NOMO-1 treated with DMSO at 0.1 percent for 48 hours (cell line): Measurements from ENCODE around the gene MOB3B.

Experiments used
- DNase-seq: peaks from one replicate; lab custom pipeline; 2025; ENCODE audit not compliant: unreplicated experiment; lab: John Stamatoyannopoulos, UW

The MOB3B gene

DNA sequence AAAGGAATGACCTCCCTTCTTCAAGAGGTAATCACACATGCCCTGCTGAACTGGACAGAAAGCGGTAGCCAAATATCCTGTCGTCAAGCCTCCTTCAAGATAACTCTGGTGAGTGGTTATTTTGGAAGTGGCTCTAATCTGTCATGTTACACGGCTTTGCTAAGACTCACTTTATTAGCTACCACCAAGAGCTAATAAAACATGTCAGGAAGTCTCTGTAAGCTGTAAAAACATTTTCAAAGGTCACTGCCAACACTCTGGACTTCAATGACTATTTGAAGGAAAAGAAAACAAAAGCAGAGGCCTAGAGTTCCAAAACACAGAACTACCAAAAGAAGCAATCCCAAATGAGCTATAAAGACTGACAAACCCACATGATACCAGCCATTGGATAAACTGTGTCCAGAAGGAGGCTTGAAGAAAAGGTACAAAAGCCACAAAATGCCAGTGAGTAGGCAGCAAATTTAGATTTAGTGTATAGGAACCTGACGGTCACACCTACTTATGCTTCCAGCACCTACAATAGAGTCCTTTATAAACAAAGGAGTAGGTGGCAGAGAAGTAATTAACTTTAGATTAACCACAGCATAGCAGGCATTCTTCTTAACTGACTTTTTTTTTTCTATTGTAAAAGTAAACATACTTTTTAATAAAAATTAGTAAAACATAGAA lies 135.3 kb downstream of the MOB3B start:
- no peak for DNase-seq

DNA sequence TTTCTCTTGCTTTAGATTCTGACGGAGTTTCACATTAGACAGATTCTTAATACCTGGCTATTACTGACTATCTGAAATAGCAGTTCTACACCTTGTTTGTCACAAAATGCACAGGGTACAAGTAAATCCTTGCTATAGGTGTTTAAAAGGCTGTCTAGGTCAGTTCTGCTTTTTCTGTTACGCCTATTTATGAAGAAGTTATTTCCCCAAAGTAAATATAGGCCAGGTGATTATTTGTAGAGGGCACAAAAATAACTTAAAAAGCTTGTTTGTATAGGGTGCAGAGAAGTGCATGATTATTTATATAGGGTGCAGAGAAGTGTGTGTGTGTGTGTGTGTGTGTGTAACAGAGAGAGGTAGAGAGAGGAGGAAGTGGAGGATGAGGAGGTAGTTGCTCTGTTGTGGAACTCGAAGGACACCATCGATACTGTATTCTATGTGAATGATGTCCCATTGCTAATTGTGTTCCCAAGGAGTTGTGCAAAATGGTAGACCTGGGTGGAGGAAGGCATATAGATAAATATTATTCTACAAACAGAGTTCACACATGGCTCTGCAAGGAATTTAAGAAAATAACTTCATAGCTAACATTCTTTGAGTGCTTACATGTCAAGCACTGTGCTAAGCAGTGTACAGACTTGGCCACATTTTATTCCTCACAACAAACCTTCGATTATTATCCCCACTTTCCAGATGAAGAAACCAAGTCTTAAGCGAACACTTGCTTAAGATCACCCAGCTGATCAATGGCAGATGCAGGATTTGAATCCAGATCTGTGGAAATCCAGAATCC lies 136.4 kb downstream of the MOB3B start:
- DNase-seq = no peak

- no peak for DNase-seq
These were observed 137.2 kb downstream of the MOB3B start for GRCh38 chr9:27392451-27392850.

GRCh38 chr9:27391040-27391895 lies 138.3 kb downstream of the MOB3B start:
- DNase-seq = no peak

DNA sequence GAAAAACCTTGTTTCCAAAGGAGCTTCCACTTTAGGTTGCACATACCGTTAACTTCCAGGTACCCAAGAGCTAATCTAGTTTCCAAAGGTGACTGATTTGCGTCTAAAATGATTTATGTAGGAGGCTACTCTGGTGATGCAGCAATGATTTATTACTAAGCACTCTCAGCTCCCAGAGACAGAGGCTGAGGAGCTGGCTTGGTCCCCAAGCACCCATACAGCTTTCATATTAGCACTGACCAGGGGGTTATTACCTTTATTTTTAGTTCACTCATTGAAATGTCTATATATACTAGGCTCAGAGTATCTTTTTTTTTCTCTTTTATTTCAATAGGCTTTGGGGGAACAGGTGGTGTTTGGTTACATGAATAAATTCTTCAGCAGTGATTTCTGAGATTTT lies 141.5 kb downstream of the MOB3B start:
- DNase-seq = no peak

DNA sequence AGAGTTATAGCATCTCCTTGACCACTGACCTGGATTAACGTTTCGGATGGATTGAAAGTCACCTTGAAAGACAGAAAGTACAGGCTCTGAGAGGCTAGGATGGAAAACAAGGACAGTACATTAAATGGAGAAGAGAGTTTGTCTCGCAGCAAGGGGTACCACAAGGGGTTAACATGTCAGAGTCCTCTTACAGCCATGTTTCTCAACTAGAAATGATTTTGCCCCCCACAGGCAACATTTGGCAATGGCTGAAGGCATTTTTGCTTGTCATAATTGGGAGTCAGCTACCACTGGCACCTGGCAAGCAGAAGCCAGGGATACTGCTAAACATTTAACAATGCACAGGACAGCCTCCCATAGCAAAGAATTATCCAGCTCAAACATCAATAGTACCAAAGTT lies 141.9 kb downstream of the MOB3B start:
- no peak for DNase-seq

DNA sequence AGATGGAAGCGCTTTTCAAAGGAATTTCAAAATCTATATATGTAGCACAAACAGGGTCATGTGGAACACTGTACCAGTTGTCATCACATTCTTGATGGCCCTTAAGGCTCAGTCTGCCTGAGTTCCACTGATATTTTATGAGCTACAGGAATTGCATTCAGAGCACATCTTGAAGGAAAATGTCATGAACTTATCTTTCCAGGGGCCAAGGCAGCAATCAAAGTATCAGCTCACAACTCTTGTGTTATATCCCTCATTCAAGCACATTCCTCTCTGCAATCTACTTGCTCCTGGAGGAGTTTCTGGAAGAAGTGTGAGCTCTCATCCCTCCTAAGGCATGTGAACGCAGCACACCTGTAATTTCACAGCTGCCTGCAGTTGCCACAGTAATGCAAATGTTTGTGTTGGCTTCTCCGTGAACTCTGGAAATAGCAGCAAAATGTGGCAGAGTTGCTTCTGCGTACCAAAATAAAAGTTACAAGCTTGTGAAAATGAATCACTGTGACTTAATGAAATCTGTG lies 143.0 kb downstream of the MOB3B start:
- DNase-seq = no peak

DNA sequence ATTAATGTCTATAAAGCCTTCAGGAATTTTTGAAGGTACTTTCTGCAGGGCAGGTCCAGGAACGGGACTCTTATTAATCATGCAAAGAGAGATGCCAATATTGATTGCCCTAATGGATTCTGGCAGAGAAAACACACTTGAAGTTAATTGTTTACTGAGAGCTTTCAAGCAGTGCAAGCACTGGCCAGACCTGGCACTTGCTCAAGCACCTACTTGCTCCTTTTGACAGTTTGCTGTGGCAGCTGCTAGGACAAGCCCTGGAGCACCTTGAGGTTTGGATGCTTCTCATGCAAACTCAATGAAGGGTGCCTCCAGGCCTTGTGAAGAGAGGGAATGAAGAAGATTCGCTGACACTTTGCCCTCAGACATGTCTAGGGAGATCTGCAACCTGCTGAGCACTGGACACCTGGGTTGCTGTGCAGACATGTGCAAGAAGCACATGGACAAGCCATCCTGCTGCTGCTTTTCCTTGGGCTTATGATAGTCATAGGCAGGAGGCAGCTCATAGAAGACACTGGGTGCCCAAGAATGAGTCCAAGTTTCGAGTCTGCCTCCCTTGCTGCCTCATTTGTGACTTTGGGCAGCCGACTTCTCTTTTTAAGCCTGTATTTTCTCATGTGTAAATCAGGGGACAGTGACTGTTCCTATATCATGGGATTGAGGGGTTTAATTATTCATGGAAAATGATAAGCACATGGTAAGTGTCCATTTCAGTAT lies 143.8 kb downstream of the MOB3B start:
- DNase-seq = no peak

DNA sequence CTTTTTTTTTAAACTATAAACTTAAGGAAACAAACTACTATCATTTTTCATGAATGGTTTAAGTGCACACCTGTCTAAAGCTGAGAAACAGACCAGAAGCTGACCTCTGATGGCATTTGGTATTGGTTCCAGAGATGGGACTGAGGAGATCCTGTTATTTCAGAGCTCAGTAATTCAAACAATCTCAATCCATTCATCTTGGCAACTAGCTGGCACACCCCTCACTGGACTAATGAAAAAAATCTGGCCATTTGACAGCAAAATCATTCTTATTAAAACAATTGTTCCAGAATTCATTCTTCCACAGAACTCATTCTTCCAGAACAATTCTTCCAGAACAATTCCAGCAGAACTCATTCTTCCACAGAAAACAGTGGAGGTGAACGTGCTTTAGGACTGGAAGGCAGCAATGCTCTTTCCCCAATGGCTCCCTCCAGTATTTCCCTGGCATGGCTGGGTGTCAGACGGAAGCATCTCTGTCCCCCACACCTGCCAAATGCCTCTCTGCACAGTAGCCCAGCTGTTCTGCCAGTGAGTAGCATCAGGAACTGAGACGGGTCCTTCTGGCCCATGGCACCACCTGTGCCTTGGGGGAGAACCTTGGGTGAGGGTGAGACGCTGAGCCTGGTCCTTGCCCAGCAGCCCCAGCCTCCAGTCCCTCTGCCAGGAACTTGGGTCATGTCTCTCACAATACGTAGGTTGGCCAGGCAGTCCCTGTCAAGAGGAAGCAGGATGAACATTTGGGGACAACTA lies 145.2 kb downstream of the MOB3B start:
- no peak for DNase-seq

GRCh38 chr9:27383524-27383923 lies 146.1 kb downstream of the MOB3B start:
- DNase-seq = no peak

- DNase-seq = no peak
These were observed 146.6 kb downstream of the MOB3B start for GRCh38 chr9:27382975-27383374.

GRCh38 chr9:27382308-27382707 lies 147.3 kb downstream of the MOB3B start:
- DNase-seq = no peak

- no peak for DNase-seq
These were observed 150.0 kb downstream of the MOB3B start for GRCh38 chr9:27379311-27380251.

DNA sequence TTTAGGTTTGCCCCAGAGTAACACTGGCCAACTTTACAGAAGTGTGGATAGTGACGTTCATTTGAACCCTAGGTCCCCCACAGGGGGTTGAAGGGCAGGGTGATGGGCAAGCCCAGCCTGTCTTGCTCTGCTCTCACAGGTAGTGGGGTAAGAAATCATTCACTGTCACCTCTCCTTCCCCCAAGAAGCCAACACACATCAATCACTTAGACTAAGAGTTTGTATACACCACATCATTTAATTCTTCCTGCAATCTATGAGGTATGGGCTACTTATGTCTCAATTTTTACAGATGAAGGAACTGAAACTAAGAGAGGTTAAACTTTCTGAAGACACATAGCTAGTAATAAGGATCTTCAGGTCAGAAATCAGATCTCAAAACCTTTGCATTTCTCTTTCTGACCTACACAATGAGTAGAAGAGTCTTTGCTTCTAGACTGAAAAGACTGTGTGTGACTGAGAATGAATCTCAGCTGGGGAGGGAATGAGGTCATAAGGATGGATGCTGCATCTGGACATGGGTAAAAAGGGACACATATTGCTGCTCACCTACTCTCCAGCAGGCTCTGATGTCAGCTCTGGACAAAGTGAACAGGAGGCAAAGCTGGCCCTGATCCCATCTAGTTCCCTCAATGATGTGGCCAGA lies 151.7 kb downstream of the MOB3B start:
- no peak for DNase-seq

DNA sequence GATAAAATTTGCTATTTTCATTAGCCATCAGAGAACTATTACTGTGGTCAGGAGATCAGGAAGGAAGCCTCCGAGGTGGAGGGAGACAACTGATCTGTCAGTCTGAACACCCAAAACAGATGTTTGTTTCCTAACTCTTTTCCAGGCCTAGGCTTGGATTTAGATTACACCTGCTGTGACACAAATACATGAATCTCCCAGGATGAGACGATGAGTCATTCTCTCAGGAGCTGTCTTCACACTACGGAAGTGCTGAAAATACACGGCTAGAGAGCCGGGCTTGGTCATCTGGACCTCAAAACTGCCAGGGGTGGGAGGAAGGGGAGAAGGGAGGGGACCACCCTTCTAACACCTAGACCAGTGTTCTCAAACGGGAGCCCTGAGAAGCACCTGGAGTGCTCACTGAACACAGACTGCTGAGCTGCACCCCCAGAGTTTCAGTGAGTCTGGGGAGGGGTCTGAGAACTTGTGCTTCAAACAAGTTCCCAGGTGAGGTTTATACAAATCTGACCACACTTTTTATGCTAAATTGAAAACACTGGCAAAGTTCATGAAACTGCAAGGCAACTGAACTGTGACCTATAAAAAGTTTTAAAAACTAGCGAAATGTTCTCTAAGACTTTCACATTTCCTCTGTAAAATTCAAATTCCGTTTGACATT lies 152.3 kb downstream of the MOB3B start:
- no peak for DNase-seq

- no peak for DNase-seq
These were observed 155.8 kb downstream of the MOB3B start for GRCh38 chr9:27373851-27374250.

GRCh38 chr9:27372615-27373014 lies 157.0 kb downstream of the MOB3B start:
- no peak for DNase-seq

- DNase-seq = no peak
These were observed 158.2 kb downstream of the MOB3B start for GRCh38 chr9:27371382-27371781.
